ENCODE data around the gene EDN2.

Gene EDN2

GRCh38 chr1:41486053-41486370, 1.5 kb upstream of the EDN2 start:
- H3K27ac ChIP-seq, result peak overlapping the region; percentile 76; the same call in 1 of the 2 replicates
- no peak for TF ChIP-seq CTCF (conservative IDR thresholded peaks at IDR 0.05)

GRCh38 chr1:41485605-41486004, 1.1 kb upstream of the EDN2 start:
- no peak for TF ChIP-seq CTCF (conservative IDR thresholded peaks at IDR 0.05)
- H3K27ac ChIP-seq, result peak overlapping the region; percentile 76

GRCh38 chr1:41483960-41484401, 502 bp downstream of the EDN2 start:
- no peak for TF ChIP-seq CTCF (conservative IDR thresholded peaks at IDR 0.05)
- H3K27ac ChIP-seq, result peak overlapping the region; percentile 76

- peak overlapping the region; percentile 76 for H3K27ac ChIP-seq
- no peak for TF ChIP-seq CTCF (conservative IDR thresholded peaks at IDR 0.05)
Observed at GRCh38 chr1:41483001-41483850, 1.3 kb downstream of the EDN2 start.

- no peak for TF ChIP-seq CTCF (conservative IDR thresholded peaks at IDR 0.05)
- H3K27ac ChIP-seq, result peak overlapping the region; percentile 76
Observed at GRCh38 chr1:41482001-41482765, 2.3 kb downstream of the EDN2 start.

- no peak for TF ChIP-seq CTCF (conservative IDR thresholded peaks at IDR 0.05)
- no peak overlapping the region; the same call in 1 of the 2 replicates for H3K27ac ChIP-seq
Observed at GRCh38 chr1:41481109-41481775, 3.2 kb downstream of the EDN2 start.

Measured in VCaP (cell line).